Measurements from ENCODE around the gene LRRC75A. TPM values are rescaled to one million over a fixed set of nuclear protein-coding genes. Genes with fewer than 3 reads are reported as not detected.
"Not testable (repeated sequence)": the region's sequence is repeated elsewhere in the genome, so short reads cannot be mapped to it uniquely, and the experiment has no call there.

LRRC75A gene
- total RNA-seq, 1 donor from 2014 or later = 1.1 TPM

GRCh38 chr17:16455997-16456741 lies 35.8 kb downstream of the LRRC75A start:
- intact Hi-C loops (cut with micrococcal nuclease) = no loop called here

GRCh38 chr17:16453493-16453851 lies 38.5 kb downstream of the LRRC75A start:
- intact Hi-C loops (cut with micrococcal nuclease) = loop anchor here (1.0 to 2.0 kb wide), 3 partner anchors 15 to 136 kb away; no protein-coding TSS in a partner anchor

- intact Hi-C loops (cut with micrococcal nuclease) = loop anchor here (2.0 kb wide), 1 partner anchor 13 kb away; no protein-coding TSS in a partner anchor
Observed at GRCh38 chr17:16452268-16452667, 39.7 kb downstream of the LRRC75A start.

- intact Hi-C loops (cut with micrococcal nuclease) = no loop called here
Observed at GRCh38 chr17:16450028-16450427, 42.0 kb downstream of the LRRC75A start.

- intact Hi-C loops (cut with micrococcal nuclease) = no loop called here
Observed at GRCh38 chr17:16449121-16449570, 42.8 kb downstream of the LRRC75A start.

GRCh38 chr17:16448490-16448889 lies 43.5 kb downstream of the LRRC75A start:
- intact Hi-C loops (cut with micrococcal nuclease) = no loop called here

- intact Hi-C loops (cut with micrococcal nuclease) = no loop called here
Observed at GRCh38 chr17:16447676-16448075, 44.3 kb downstream of the LRRC75A start.

GRCh38 chr17:16446338-16446983 lies 45.5 kb downstream of the LRRC75A start:
- intact Hi-C loops (cut with micrococcal nuclease) = no loop called here

GRCh38 chr17:16444258-16444886 lies 47.6 kb downstream of the LRRC75A start:
- intact Hi-C loops (cut with micrococcal nuclease) = no loop called here

GRCh38 chr17:16443511-16444257 lies 48.3 kb downstream of the LRRC75A start:
- intact Hi-C loops (cut with micrococcal nuclease) = no loop called here

GRCh38 chr17:16442594-16443510 lies 49.1 kb downstream of the LRRC75A start:
- intact Hi-C loops (cut with micrococcal nuclease) = no loop called here

GRCh38 chr17:16442141-16442540 lies 49.9 kb downstream of the LRRC75A start:
- intact Hi-C loops (cut with micrococcal nuclease) = no loop called here

GRCh38 chr17:16440901-16441629 lies 50.9 kb downstream of the LRRC75A start:
- intact Hi-C loops (cut with micrococcal nuclease) = no loop called here

- intact Hi-C loops (cut with micrococcal nuclease) = not testable (repeated sequence)
Observed at GRCh38 chr17:16440354-16440753, 51.6 kb downstream of the LRRC75A start.

GRCh38 chr17:16439811-16440351 lies 52.1 kb downstream of the LRRC75A start:
- intact Hi-C loops (cut with micrococcal nuclease) = loop anchor here (1.0 to 5.0 kb wide), 6 partner anchors 13 to 225 kb away; partner anchors contain the start of gene NCOR1

GRCh38 chr17:16439303-16439791 lies 52.6 kb downstream of the LRRC75A start:
- intact Hi-C loops (cut with micrococcal nuclease) = loop anchor here (1.0 to 5.0 kb wide), 6 partner anchors 13 to 224 kb away; partner anchors contain the start of gene NCOR1

GRCh38 chr17:16438557-16439302 lies 53.3 kb downstream of the LRRC75A start:
- intact Hi-C loops (cut with micrococcal nuclease) = loop anchor here (1.0 to 5.0 kb wide), 10 partner anchors 14 to 223 kb away; partner anchors contain the start of genes NCOR1, UBB and ZNF624

- intact Hi-C loops (cut with micrococcal nuclease) = loop anchor here (1.0 to 5.0 kb wide), 8 partner anchors 15 to 215 kb away; partner anchors contain the start of genes UBB and ZNF624
Observed at GRCh38 chr17:16438173-16438556, 53.8 kb downstream of the LRRC75A start.
